ENCODE data around the gene LRMDA.
"Not testable (repeated sequence)": the region's sequence is repeated elsewhere in the genome, so short reads cannot be mapped to it uniquely, and the experiment has no call there.

The LRMDA gene

GRCh38 chr10:75509706-75510105 lies 78.3 kb downstream of the LRMDA start:
- intact Hi-C loops (cut with DNase I; ENCODE audit: low total_unique reads) = no loop called here
- DNase-seq = no peak
- TF ChIP-seq, protein P1, sequence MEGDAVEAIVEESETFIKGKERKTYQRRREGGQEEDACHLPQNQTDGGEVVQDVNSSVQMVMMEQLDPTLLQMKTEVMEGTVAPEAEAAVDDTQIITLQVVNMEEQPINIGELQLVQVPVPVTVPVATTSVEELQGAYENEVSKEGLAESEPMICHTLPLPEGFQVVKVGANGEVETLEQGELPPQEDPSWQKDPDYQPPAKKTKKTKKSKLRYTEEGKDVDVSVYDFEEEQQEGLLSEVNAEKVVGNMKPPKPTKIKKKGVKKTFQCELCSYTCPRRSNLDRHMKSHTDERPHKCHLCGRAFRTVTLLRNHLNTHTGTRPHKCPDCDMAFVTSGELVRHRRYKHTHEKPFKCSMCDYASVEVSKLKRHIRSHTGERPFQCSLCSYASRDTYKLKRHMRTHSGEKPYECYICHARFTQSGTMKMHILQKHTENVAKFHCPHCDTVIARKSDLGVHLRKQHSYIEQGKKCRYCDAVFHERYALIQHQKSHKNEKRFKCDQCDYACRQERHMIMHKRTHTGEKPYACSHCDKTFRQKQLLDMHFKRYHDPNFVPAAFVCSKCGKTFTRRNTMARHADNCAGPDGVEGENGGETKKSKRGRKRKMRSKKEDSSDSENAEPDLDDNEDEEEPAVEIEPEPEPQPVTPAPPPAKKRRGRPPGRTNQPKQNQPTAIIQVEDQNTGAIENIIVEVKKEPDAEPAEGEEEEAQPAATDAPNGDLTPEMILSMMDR (IDR thresholded peaks at IDR 0.05) = no peak
- Histone ChIP-seq H3K36me3 (no peaks in the 10 kb centered on the region), H3K4me3 (no peak overlapping the region), H3K9me3 (no peaks in the 10 kb centered on the region), H3K27me3 (no peaks in the 10 kb centered on the region), H3K4me1 (peaks cover 0 to 43% (median 19%) of the 10 kb centered on the region in 4 donors), H3K27ac (no peak overlapping the region)

GRCh38 chr10:75511011-75511410 lies 79.6 kb downstream of the LRMDA start:
- H3K9me3 ChIP-seq = no peaks in the 10 kb centered on the region
- intact Hi-C loops (cut with DNase I; ENCODE audit: low total_unique reads) = no loop called here
- H3K4me1 ChIP-seq = peaks cover 0 to 43% (median 19%) of the 10 kb centered on the region in 4 donors
- DNase-seq = no peak
- no peaks in the 10 kb centered on the region for H3K27me3 ChIP-seq
- H3K27ac ChIP-seq = no peak overlapping the region
- H3K4me3 ChIP-seq = no peak overlapping the region
- TF ChIP-seq, protein P1 (IDR thresholded peaks at IDR 0.05) = no peak
- no peaks in the 10 kb centered on the region for H3K36me3 ChIP-seq

DNA sequence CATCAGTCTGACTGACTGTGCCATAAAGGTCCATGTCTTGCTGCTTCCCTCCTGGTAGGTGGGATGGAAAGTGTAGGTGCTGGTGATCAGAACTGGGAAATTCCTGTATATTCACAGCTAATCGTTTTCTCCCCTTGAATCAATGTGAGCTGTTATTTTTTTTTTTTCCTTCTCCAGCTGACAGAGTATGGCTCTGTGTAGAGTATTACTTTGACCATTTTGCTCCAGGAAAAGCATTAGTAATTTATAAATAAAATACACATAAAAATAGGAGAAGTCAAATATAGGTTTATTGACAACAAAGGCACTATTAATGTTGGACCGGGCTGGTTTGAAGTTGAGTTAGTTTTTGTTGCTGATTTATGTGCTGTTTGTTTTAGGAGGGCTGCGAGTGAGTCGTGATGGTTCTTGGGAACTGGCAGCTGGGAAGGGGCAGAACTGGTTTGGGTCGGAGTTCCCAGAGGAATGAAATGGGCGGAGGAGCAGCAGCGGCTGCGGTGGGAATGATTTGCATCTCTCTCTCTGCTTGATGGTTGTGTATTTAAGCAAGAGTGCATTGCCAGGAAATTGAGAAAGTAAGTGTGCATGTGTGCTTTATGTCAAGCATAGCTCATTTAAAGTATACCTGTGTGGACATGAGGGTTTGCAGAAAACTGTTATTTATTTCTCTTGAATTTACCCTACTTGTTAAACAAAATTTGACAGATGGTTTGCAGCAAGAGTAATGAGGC lies 80.9 kb downstream of the LRMDA start:
- Histone ChIP-seq H3K4me3 (no peak overlapping the region), H3K36me3 (no peaks in the 10 kb centered on the region)
- intact Hi-C loops (cut with DNase I; ENCODE audit: low total_unique reads) = no loop called here

DNA sequence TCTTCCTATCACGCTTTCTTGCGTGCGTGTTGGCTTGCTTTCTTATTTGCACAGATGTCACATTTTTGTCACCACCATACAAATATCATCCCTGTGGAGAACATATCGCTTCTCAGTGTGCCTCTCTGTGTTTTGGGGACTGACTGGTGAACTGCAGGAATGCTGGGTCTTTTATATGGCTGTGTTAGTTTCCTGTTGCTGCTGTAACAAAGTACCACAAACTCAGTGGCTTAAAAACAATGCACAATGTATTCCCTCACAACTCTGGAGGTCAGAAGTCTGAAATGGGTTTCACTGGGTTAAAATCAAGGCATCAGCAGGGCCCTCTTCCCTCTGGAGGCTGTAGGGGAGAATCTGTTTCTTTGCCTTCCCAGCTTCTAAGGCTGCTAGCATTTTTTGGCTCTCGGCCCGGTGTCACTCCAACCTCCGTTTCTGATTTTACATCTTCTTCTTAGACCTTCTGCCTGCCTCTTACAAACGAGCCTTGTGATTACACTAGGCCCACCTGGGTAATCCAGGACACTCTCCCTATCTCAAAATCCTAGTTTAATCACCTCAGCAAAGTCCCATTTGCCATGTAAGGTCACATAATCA lies 82.0 kb downstream of the LRMDA start:
- no peak overlapping the region for H3K27ac ChIP-seq
- TF ChIP-seq, protein P1 (IDR thresholded peaks at IDR 0.05) = no peak
- intact Hi-C loops (cut with DNase I; ENCODE audit: low total_unique reads) = no loop called here

More for the DNA sequence above, 80.9 kb downstream of the LRMDA start:
- no peaks in the 10 kb centered on the region for H3K9me3 ChIP-seq
- H3K4me1 ChIP-seq = peaks cover 0 to 41% (median 19%) of the 10 kb centered on the region in 4 donors
- H3K27me3 ChIP-seq = no peaks in the 10 kb centered on the region
- no peak overlapping the region for H3K27ac ChIP-seq
- TF ChIP-seq, protein P1 (IDR thresholded peaks at IDR 0.05) = no peak
- DNase-seq = no peak

GRCh38 chr10:75514830-75515229 lies 83.4 kb downstream of the LRMDA start:
- no peaks in the 10 kb centered on the region for H3K36me3 ChIP-seq
- H3K9me3 ChIP-seq = no peaks in the 10 kb centered on the region
- intact Hi-C loops (cut with DNase I; ENCODE audit: low total_unique reads) = no loop called here

More for the DNA sequence above, 82.0 kb downstream of the LRMDA start:
- Histone ChIP-seq H3K9me3 (no peaks in the 10 kb centered on the region), H3K4me3 (no peak overlapping the region), H3K36me3 (no peaks in the 10 kb centered on the region), H3K4me1 (peaks cover 0 to 31% (median 13%) of the 10 kb centered on the region in 4 donors), H3K27me3 (no peaks in the 10 kb centered on the region)
- no peak for DNase-seq

DNA sequence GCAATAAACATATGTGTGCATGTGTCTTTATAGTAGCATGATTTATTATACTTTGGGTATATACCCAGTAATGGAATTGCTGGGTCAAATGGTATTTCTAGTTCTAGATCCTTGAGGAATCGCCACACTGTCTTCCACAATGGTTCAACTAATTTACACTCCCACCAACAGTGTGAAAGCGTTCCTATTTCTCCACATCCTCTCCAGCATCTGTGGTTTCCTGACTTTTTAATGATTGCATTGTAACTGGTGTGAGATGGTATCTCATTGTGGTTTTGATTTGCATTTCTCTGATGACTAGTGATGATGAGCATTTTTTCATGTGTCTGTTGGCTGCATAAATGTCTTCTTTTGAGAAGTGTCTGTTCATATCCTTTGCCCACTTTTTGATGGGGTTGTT lies 84.7 kb downstream of the LRMDA start:
- H3K36me3 ChIP-seq; H3K9me3 ChIP-seq; DNase-seq; H3K4me3 ChIP-seq; H3K27ac ChIP-seq; H3K27me3 ChIP-seq; intact Hi-C loops (cut with DNase I; ENCODE audit: low total_unique reads): not testable (repeated sequence)
- H3K4me1 ChIP-seq = peaks cover 0 to 23% (median 6%) of the 10 kb centered on the region in 4 donors

More at GRCh38 chr10:75514830-75515229, 83.4 kb downstream of the LRMDA start:
- no peak for DNase-seq
- no peaks in the 10 kb centered on the region for H3K27me3 ChIP-seq
- TF ChIP-seq, protein P1 (IDR thresholded peaks at IDR 0.05) = no peak
- no peak overlapping the region for H3K27ac ChIP-seq
- no peak overlapping the region for H3K4me3 ChIP-seq
- H3K4me1 ChIP-seq = peaks cover 0 to 23% (median 6%) of the 10 kb centered on the region in 4 donors

GRCh38 chr10:75519213-75519612 lies 87.8 kb downstream of the LRMDA start:
- H3K9me3 ChIP-seq, H3K36me3 ChIP-seq, DNase-seq: not testable (repeated sequence)

DNA sequence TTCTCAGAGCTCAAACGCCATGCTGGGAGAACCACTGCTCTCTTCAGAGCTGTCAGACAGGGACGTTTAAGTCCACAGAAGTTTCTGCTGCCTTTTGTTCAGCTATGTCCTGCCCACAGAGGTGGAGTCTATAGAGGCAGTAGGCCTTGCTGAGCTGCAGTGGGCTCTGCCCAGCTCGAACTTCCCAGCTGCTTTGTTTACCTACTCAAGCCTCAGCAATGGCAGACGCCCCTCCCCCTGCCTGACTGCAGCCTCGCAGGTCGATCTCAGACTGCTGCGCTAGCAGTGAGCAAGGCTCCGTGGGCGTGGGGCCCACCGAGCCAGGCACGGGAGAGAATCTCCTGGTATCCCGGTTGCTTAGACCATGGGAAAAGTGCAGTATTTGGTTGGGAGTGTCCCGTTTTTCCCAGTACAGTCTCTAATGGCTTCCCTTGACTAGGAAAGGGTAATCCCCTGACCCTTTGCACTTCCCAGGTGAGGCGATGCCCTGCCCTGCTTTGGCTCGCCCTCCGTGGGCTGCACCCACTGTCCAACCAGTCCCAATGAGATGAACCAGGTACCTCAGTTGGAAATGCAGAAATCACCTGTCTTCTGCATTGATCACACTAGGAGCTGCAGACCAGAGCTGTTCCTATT lies 89.9 kb downstream of the LRMDA start:
- H3K27ac ChIP-seq; H3K4me1 ChIP-seq; H3K4me3 ChIP-seq; DNase-seq; H3K27me3 ChIP-seq; H3K9me3 ChIP-seq; H3K36me3 ChIP-seq; intact Hi-C loops (cut with DNase I; ENCODE audit: low total_unique reads): not testable (repeated sequence)

More at GRCh38 chr10:75519213-75519612, 87.8 kb downstream of the LRMDA start:
- H3K27ac ChIP-seq; H3K4me1 ChIP-seq; intact Hi-C loops (cut with DNase I; ENCODE audit: low total_unique reads); H3K27me3 ChIP-seq; H3K4me3 ChIP-seq: not testable (repeated sequence)

Measured in tibial artery (tissue), 4 donors.